Suppressor macrophage treated with lipopolysaccharide for 4 hours (primary cell): ENCODE data around the gene DERA.
A peak's percentile ranks its signal among the peaks of the same experiment; 100 is the strongest.
"Not testable (repeated sequence)": the region's sequence is repeated elsewhere in the genome, so short reads cannot be mapped to it uniquely, and the experiment has no call there.

ENCODE experiments used
- DNase-seq: peaks from one replicate; pipeline ENCODE4 v3.0.0-alpha.2; 2020

DERA gene

DNA sequence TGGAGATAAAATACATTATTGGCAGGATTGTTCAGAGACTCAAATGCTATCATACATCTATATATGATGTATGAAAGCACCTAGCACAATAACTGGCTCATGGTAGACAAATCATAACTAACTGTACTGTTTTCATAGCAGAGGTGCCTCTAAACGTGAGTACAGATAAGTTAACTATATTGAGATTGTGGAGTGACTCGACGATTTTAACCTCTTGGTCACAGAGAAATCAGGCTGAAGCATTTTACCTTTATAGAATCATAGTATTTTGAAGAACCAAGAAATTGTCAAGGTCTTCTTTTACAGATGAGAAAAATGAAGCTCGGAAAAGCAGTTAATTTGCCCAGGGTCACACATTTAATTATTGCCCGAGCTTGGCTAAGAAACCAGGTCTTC lies 666 bp upstream of the DERA start:
- no peak for DNase-seq

DNA sequence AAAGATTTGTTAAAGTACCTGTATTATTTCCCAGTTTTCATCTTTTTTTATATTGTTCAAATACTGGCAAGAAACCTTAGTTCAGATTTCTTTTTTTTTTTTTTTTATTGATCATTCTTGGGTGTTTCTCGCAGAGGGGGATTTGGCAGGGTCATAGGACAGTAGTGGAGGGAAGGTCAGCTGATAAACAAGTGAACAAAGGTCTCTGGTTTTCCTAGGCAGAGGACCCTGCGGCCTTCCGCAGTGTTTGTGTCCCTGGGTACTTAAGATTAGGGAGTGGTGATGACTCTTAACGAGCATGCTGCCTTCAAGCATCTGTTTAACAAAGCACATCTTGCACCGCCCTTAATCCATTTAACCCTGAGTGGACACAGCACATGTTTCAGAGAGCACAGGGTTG lies 799 bp downstream of the DERA start:
- not testable (repeated sequence) for DNase-seq

DNA sequence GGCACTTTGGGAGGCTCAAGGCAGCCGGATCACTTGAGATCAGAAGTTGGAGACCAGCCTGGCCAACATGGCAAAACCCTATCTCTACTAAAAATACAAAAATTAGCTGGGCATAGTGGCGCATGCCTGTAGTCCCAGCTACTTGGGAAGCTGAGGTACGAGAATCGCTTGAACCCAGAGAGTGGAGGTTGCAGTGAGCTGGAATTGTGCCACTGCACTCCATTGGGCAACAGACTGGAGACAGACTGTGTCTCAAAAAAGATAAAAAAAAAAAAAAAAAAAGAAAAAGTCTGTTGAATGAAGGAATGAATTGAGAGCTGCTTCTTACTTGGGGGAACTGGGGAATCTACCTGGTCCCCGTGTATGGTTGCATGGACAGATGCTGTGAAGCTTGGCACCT lies 3.0 kb downstream of the DERA start:
- not testable (repeated sequence) for DNase-seq

GRCh38 chr12:15918066-15918465 lies 6.9 kb downstream of the DERA start:
- no peak for DNase-seq

DNA sequence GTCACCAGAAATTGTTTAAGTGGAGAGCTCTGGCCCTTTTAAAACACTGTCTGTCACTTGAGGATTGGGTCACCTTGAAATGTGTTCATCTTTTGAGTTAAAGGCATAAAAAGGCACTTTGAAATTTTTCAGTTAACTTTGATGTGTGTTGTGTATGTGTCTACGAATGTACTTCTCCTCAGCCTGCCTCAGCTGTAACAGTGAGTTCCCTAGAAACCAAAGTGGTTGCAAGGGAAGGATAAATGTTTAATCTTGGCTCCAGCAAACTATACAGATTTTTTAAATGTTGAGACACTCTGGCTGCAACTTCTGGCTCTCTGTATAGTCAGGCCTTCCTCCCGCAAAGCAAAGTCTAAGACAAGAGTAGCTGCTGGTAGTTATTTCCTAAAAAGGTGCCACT lies 8.3 kb downstream of the DERA start:
- no peak for DNase-seq

- DNase-seq = no peak
Observed at GRCh38 chr12:15924956-15925355, 13.8 kb downstream of the DERA start.

- DNase-seq = peak; percentile 60
Observed at GRCh38 chr12:15928346-15928745, 17.2 kb downstream of the DERA start.

DNA sequence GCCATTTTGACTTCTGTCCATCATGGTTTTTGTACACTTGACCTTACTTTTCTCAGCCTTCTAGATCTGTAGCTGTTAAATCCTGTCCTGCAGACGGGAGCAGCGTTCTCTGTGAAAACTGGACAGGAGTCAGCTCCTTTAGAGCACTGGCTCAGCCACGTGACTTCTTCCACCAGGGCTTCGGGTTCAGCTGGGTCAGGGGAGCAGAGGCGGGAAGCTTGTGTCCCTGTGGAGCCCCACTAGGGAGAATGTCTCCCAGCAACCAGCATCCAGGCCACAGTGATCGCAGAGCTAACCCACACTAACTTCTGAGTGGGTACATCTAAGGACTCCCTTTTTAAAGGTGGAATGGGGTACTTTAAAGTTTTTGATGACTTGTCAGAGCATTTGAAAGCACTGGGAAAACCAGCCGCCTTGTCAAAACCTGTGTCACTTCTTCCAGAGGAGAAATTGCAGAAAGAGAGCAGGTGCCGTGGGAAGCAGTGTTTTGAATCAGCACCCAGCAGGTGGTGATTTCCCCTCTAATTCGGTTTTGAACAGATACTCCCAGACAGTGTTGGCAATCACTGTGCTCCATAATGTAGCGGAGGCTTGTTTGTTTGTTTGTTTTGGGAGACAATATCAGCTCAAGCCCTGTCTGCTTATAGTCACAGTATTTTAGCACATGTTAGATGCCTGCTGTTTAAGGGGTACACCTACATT lies 17.9 kb downstream of the DERA start:
- no peak for DNase-seq

DNA sequence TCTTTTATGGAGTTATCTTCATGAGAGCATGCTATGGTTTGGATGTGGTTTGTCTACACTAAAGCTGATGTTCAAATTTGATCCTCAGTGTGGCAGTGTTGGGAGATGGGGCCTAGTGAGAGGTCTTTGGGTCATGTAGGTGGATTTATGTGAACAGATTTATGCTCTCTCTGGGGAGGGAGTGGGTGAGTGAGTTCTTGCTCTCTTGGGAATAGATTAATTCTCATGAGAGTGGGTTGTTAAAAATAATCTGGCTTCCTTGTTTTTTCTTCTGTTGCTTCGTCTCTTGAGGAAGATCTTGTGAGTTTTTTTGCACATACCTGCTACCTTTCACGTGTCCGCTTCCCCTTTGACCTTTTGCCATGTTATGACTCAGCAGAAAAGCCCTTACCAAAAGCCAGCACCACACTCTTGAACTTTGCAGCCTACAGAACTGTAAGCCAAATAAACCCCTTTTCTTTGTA lies 20.5 kb downstream of the DERA start:
- DNase-seq = no peak

DNA sequence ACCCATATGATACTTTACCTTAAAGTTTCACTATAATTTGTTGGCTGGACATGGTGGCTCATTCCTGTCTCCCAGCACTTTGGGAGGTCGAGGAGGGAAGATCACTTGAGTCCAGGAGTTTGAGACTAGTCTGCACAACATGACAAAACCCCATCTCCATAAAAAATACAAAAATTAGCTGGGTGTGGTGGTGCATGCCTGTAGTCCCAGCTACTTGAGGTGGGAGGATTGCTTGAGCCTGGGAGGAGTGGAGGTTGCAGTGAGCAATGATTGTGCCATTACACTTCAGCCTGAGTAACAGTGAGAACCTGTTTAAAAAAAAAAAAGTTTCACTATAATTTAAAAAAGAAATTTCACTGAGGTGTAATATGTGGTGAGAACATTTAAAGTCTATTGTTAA lies 21.2 kb downstream of the DERA start:
- no peak for DNase-seq

DNA sequence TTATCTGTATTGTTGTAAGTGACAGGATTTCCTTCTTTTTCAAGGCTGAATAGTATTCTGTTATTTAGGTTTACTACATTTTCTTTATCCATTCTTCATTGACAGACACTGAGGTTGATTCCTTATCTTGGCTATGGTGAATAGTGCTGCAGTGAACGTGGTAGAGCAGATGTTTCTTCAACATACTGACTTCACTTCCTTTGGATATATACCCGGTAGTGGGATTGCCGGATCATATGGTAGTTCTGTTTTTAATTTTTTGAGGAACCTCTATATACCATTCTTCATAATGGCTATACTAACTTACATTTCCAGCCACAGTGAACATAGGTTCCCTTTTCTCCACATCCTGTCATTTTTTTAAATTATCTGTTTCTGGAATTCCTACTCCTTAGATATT lies 21.8 kb downstream of the DERA start:
- DNase-seq = peak; percentile 52

GRCh38 chr12:15933751-15934150 lies 22.6 kb downstream of the DERA start:
- no peak for DNase-seq

- DNase-seq = no peak
Observed at GRCh38 chr12:15936751-15937150, 25.6 kb downstream of the DERA start.

DNA sequence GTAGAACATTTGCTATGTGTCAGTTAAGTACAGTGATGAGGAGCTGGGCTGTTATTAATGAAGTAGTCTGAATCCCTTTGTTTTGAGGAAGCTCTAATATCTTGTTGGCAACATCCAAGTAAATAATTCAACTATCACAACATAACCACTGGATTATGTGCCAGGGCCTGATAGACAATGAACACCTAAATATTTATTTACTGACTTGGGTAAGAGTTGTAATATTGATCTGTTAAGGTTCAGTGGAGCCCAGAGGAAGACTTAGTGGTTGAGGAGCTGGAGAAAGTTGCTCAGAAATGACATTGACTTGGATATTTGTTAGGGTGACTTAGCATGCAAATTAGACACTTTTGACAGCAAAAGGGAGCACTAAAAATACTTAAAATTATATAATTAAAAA lies 26.8 kb downstream of the DERA start:
- no peak for DNase-seq

DNA sequence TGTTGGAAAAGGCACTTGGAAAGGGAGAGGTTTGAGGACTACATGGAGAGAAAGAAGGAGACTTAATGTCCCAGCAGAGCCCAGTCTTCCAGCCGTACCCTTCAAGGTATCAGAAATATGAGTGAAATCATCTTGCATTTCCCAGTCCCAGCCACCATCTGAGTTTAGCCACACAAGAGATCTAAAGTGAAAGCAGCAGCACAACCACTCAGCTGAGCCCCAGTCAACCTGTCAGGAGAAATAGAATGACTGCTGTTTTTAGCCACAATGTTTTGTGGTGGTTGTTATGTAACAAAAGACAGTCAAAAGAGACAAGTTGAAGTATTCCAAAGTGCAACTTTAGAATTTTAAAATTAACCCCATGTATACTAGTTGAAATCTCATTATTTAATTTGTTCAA lies 28.0 kb downstream of the DERA start:
- DNase-seq = no peak

DNA sequence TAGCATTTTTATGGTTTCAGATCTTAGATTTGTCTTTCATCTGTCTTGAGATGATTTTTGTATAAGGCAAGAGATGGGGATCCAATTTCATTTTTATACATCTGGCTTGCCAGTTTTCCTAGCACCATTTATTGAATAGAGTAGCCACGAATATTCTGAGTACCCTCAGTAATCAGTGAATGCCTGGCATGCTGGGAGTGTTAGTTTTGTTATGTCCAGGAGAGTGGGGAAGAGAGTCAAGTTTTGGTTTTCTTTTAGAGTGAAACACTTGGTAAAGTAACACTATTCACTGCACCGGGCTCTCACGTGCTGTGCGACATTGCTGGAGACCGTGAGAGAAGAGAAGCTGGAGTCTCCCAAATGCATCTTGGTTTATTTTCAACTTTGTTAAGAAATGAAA lies 31.3 kb downstream of the DERA start:
- DNase-seq = no peak

- not testable (repeated sequence) for DNase-seq
Observed at GRCh38 chr12:15943519-15943918, 32.4 kb downstream of the DERA start.

GRCh38 chr12:15948461-15948860 lies 37.3 kb downstream of the DERA start:
- DNase-seq = not testable (repeated sequence)

DNA sequence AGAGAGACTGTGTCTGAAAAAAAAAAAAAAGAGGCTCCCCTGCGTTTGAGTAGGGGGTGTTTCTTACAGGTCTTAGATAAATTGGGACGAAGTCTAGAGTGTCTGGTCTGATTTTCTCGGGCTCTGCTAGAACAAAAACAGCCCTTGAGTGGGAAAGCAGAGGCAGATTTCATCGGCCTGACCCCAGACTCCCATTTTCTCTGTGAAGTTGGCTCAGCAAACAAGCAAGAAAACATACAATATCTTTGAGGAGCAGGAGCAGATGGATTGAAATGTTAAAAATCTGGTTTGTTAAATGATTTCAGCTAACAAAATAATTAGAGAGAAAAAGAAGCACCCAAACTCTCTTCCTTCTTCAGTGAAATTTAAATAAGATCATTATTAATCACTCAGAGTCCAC lies 44.1 kb downstream of the DERA start:
- DNase-seq = no peak

DNA sequence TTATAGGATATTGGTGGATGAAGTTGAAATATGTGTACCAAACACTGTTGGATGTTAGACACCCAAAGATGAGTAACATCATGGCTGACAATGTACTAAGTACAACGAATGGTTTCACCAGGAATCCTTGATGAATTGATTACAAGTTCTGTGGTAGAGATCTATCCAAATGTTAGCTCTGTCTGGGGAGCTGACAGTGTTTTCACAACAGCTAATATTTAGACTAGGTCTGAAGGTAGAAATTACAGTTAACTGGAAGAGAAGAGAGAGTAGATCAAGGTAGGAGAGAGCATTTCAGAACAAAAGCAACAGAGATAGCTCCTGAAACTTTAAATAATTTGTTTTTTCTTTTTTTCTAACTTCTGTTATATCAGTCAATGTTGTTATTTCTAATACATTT lies 44.9 kb downstream of the DERA start:
- no peak for DNase-seq

GRCh38 chr12:15956413-15957185 lies 45.5 kb downstream of the DERA start:
- no peak for DNase-seq

DNA sequence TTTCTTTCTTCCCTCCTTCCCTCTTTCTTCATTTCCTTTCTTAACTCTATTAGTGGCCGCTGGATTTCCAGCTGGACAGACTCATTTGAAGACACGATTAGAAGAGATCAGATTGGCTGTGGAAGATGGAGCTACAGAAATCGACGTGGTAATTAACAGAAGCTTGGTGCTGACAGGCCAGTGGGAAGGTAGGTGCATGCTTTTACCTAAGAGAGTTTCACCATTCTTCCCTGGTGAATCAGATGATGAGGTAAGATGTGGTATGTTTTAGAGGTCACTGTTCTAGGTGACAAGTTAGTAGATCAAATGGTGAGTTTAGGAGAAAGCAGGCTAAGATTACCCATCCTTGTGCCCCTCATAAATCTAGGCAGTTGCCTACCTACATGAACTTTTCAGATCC lies 51.6 kb downstream of the DERA start:
- DNase-seq = no peak

GRCh38 chr12:15963271-15963670 lies 52.1 kb downstream of the DERA start:
- DNase-seq = no peak

GRCh38 chr12:15966426-15966825 lies 55.3 kb downstream of the DERA start:
- DNase-seq = no peak

- not testable (repeated sequence) for DNase-seq
Observed at GRCh38 chr12:15967053-15967452, 55.9 kb downstream of the DERA start.
